Activated CD8-positive, alpha-beta memory T cell treated with anti-CD3 and anti-CD28 coated beads, Interleukin-2, amount 10 ng/mL, durations not matched to agents 7 days and 5 days (primary cell): ENCODE data around the gene SDHAF2. TPM values are rescaled to one million over a fixed set of nuclear protein-coding genes. Genes with fewer than 3 reads are reported as not detected.
A peak's percentile ranks its signal among the peaks of the same experiment; 100 is the strongest.
"Not testable (repeated sequence)": the region's sequence is repeated elsewhere in the genome, so short reads cannot be mapped to it uniquely, and the experiment has no call there.

Experiments used
- ATAC-seq: fragments of 150-1000 bp; cut with Tn5 transposase; one replicate; pipeline ENCODE4 v1.10.0; 2021; ENCODE audit warnings: moderate library complexity
- CTCF ChIA-PET: fragments of 350-600 bp; sonication (Branson Sonifier 250); formaldehyde crosslinking; loops from one replicate; lab custom pipeline; 2021; ENCODE audit warnings: antibody characterized with exemption; lab: Charles Lee
- DNase-seq: peaks from one replicate; pipeline ENCODE4 v3.0.0-alpha.2; 2020
- H3K27ac Mint-ChIP-seq: one replicate; pipeline ENCODE4 v1.8.0; 2021; ENCODE audit warnings: mild to moderate bottlenecking, mixed read lengths
- H3K27me3 Mint-ChIP-seq: one replicate; pipeline ENCODE4 v1.8.0; 2021; ENCODE audit warnings: mixed read lengths
- H3K36me3 Mint-ChIP-seq: one replicate; pipeline ENCODE4 v1.8.0; 2021; ENCODE audit warnings: mild to moderate bottlenecking, mixed read lengths
- H3K4me1 Mint-ChIP-seq: one replicate; pipeline ENCODE4 v1.8.0; 2021; ENCODE audit warnings: mixed read lengths
- H3K4me3 Mint-ChIP-seq: one replicate; pipeline ENCODE4 v1.8.0; 2021; ENCODE audit warnings: mild to moderate bottlenecking, moderate library complexity, mixed read lengths
- H3K9me3 Mint-ChIP-seq: one replicate; pipeline ENCODE4 v1.8.0; 2022; ENCODE audit warnings: low read depth, mixed read lengths
- total RNA-seq, 2 experiments: library from RNA; stranded (reverse); gene quantifications; one replicate each; pipeline ENCODE4 v1.2.3, GENCODE V29; 2021

The SDHAF2 gene
- total RNA-seq, 2 experiments from 2014 or later, result 37.6 to 57.6 TPM

GRCh38 chr11:61472282-61472681, 42.4 kb downstream of the SDHAF2 start:
- CTCF ChIA-PET, result interaction anchor here (1.2 to 15.5 kb wide), 2 partner anchors 36 to 42 kb away, joined by 3 to 180 read pairs; no protein-coding TSS in a partner anchor
- no peak overlapping the region for H3K4me3 Mint-ChIP-seq
- no peak for ATAC-seq
- no peaks in the 10 kb centered on the region for H3K9me3 Mint-ChIP-seq
- no peak for DNase-seq
- H3K36me3 Mint-ChIP-seq, result peaks cover 16% of the 10 kb centered on the region
- peaks cover 4% of the 10 kb centered on the region for H3K4me1 Mint-ChIP-seq
- H3K27ac Mint-ChIP-seq, result no peak overlapping the region
- no peaks in the 10 kb centered on the region for H3K27me3 Mint-ChIP-seq

GRCh38 chr11:61472868-61473267, 42.9 kb downstream of the SDHAF2 start:
- H3K4me3 Mint-ChIP-seq, result no peak overlapping the region

GRCh38 chr11:61473370-61474012, 43.6 kb downstream of the SDHAF2 start:
- H3K4me1 Mint-ChIP-seq, result peaks cover 7% of the 10 kb centered on the region
- ATAC-seq (no peak), DNase-seq (no peak)
- H3K9me3 Mint-ChIP-seq, result no peaks in the 10 kb centered on the region
- no peak overlapping the region for H3K4me3 Mint-ChIP-seq
- CTCF ChIA-PET, result interaction anchor here (15.5 kb wide), 1 partner anchor 41 kb away, joined by 180 read pairs; no protein-coding TSS in a partner anchor
- H3K27ac Mint-ChIP-seq, result no peak overlapping the region
- no peaks in the 10 kb centered on the region for H3K27me3 Mint-ChIP-seq
- H3K36me3 Mint-ChIP-seq, result peaks cover 12% of the 10 kb centered on the region

More at GRCh38 chr11:61472868-61473267, 42.9 kb downstream of the SDHAF2 start:
- Mint-ChIP-seq H3K9me3 (no peaks in the 10 kb centered on the region), H3K36me3 (peaks cover 12% of the 10 kb centered on the region), H3K27ac (no peak overlapping the region), H3K27me3 (no peaks in the 10 kb centered on the region), H3K4me1 (peaks cover 4% of the 10 kb centered on the region)
- ATAC-seq (no peak), DNase-seq (no peak)
- CTCF ChIA-PET, result interaction anchor here (1.2 to 15.5 kb wide), 2 partner anchors 35 to 42 kb away, joined by 3 to 180 read pairs; no protein-coding TSS in a partner anchor

GRCh38 chr11:61474013-61474643, 44.2 kb downstream of the SDHAF2 start:
- Mint-ChIP-seq H3K4me1 (peaks cover 7% of the 10 kb centered on the region), H3K36me3 (peaks cover 10% of the 10 kb centered on the region)

GRCh38 chr11:61475433-61475832, 45.5 kb downstream of the SDHAF2 start:
- Mint-ChIP-seq H3K4me3 (no peak overlapping the region), H3K27me3 (no peaks in the 10 kb centered on the region), H3K9me3 (no peaks in the 10 kb centered on the region), H3K36me3 (peaks cover 9% of the 10 kb centered on the region), H3K27ac (no peak overlapping the region), H3K4me1 (peaks cover 7% of the 10 kb centered on the region)
- DNase-seq, result no peak
- CTCF ChIA-PET, result interaction anchor here (0.7 to 15.5 kb wide), 11 partner anchors 8 to 163 kb away, joined by 3 to 180 read pairs (median 4); partner anchors contain the start of gene LRRC10B
- ATAC-seq, result no peak

More at GRCh38 chr11:61474013-61474643, 44.2 kb downstream of the SDHAF2 start:
- no peaks in the 10 kb centered on the region for H3K9me3 Mint-ChIP-seq
- no peak for DNase-seq
- H3K27ac Mint-ChIP-seq, result no peak overlapping the region
- no peak overlapping the region for H3K4me3 Mint-ChIP-seq
- CTCF ChIA-PET, result interaction anchor here (2.7 to 15.5 kb wide), 2 partner anchors 40 to 164 kb away, joined by 12 to 180 read pairs; no protein-coding TSS in a partner anchor
- no peaks in the 10 kb centered on the region for H3K27me3 Mint-ChIP-seq
- no peak for ATAC-seq

GRCh38 chr11:61476371-61476770, 46.4 kb downstream of the SDHAF2 start:
- Mint-ChIP-seq H3K36me3 (peaks cover 3% of the 10 kb centered on the region), H3K27ac (no peak overlapping the region), H3K27me3 (no peaks in the 10 kb centered on the region), H3K9me3 (no peaks in the 10 kb centered on the region), H3K4me1 (peaks cover 7% of the 10 kb centered on the region), H3K4me3 (no peak overlapping the region)
- DNase-seq (no peak), ATAC-seq (no peak)
- CTCF ChIA-PET, result interaction anchor here (1.1 to 15.5 kb wide), 11 partner anchors 8 to 257 kb away, joined by 3 to 180 read pairs (median 5); partner anchors contain the start of gene LRRC10B

GRCh38 chr11:61477126-61477525, 47.2 kb downstream of the SDHAF2 start:
- H3K36me3 Mint-ChIP-seq, result peaks cover 3% of the 10 kb centered on the region

GRCh38 chr11:61477727-61478148, 47.8 kb downstream of the SDHAF2 start:
- CTCF ChIA-PET, result interaction anchor here (0.7 to 15.5 kb wide), 19 partner anchors 9 to 256 kb away, joined by 3 to 180 read pairs (median 5); no protein-coding TSS in a partner anchor
- peaks cover 2% of the 10 kb centered on the region for H3K4me1 Mint-ChIP-seq
- peak; percentile 61 for DNase-seq
- peak; percentile 37 for ATAC-seq
- no peak overlapping the region for H3K27ac Mint-ChIP-seq
- no peaks in the 10 kb centered on the region for H3K27me3 Mint-ChIP-seq
- peaks cover 2% of the 10 kb centered on the region for H3K36me3 Mint-ChIP-seq
- no peak overlapping the region for H3K4me3 Mint-ChIP-seq
- no peaks in the 10 kb centered on the region for H3K9me3 Mint-ChIP-seq

More at GRCh38 chr11:61477126-61477525, 47.2 kb downstream of the SDHAF2 start:
- no peak overlapping the region for H3K4me3 Mint-ChIP-seq
- ATAC-seq (no peak), DNase-seq (no peak)
- H3K9me3 Mint-ChIP-seq, result no peaks in the 10 kb centered on the region
- peaks cover 4% of the 10 kb centered on the region for H3K4me1 Mint-ChIP-seq
- H3K27me3 Mint-ChIP-seq, result no peaks in the 10 kb centered on the region
- no peak overlapping the region for H3K27ac Mint-ChIP-seq
- CTCF ChIA-PET, result interaction anchor here (0.8 to 15.5 kb wide), 16 partner anchors 9 to 256 kb away, joined by 3 to 180 read pairs (median 4); no protein-coding TSS in a partner anchor

- DNase-seq, H3K4me1 Mint-ChIP-seq, H3K27me3 Mint-ChIP-seq, H3K27ac Mint-ChIP-seq, H3K36me3 Mint-ChIP-seq, ATAC-seq, H3K9me3 Mint-ChIP-seq, H3K4me3 Mint-ChIP-seq: not testable (repeated sequence)
- CTCF ChIA-PET, result interaction anchor here (1.1 to 15.5 kb wide), 5 partner anchors 15 to 66 kb away, joined by 3 to 180 read pairs (median 4); no protein-coding TSS in a partner anchor
Observed at GRCh38 chr11:61479360-61480058, 49.6 kb downstream of the SDHAF2 start.

- no peaks in the 10 kb centered on the region for H3K27me3 Mint-ChIP-seq
- no peaks in the 10 kb centered on the region for H3K9me3 Mint-ChIP-seq
- H3K4me3 Mint-ChIP-seq, result no peak overlapping the region
- H3K36me3 Mint-ChIP-seq, result no peaks in the 10 kb centered on the region
- ATAC-seq, result no peak
- CTCF ChIA-PET, result interaction anchor here (15.5 kb wide), 1 partner anchor 34 kb away, joined by 180 read pairs; no protein-coding TSS in a partner anchor
- no peak overlapping the region for H3K27ac Mint-ChIP-seq
- DNase-seq, result no peak
- peaks cover 2% of the 10 kb centered on the region for H3K4me1 Mint-ChIP-seq
Observed at GRCh38 chr11:61480261-61480993, 50.5 kb downstream of the SDHAF2 start.

GRCh38 chr11:61480994-61481335, 51.0 kb downstream of the SDHAF2 start:
- ATAC-seq (no peak), DNase-seq (no peak)
- Mint-ChIP-seq H3K27ac (no peak overlapping the region), H3K4me1 (peaks cover 2% of the 10 kb centered on the region), H3K36me3 (no peaks in the 10 kb centered on the region), H3K27me3 (no peaks in the 10 kb centered on the region), H3K9me3 (no peaks in the 10 kb centered on the region), H3K4me3 (no peak overlapping the region)
- CTCF ChIA-PET, result interaction anchor here (15.5 kb wide), 1 partner anchor 33 kb away, joined by 180 read pairs; no protein-coding TSS in a partner anchor

- ATAC-seq (no peak), DNase-seq (no peak)
- Mint-ChIP-seq H3K27ac (no peak overlapping the region), H3K4me3 (no peak overlapping the region), H3K9me3 (no peaks in the 10 kb centered on the region), H3K36me3 (no peaks in the 10 kb centered on the region), H3K4me1 (peaks cover 2% of the 10 kb centered on the region), H3K27me3 (no peaks in the 10 kb centered on the region)
- CTCF ChIA-PET, result interaction anchor here (0.9 to 15.5 kb wide), 6 partner anchors 12 to 116 kb away, joined by 3 to 180 read pairs (median 4); no protein-coding TSS in a partner anchor
Observed at GRCh38 chr11:61481806-61482205, 51.9 kb downstream of the SDHAF2 start.
